Prostate gland (tissue), 2 donors: ENCODE measurements around the gene TACR2.

Experiments
- CTCF ChIP-seq, 4 experiments: fragments of 200-600 bp in 2 of 4; fragments of 450-650 bp in 2 of 4; sonication (generic) in 2 of 4; IDR thresholded peaks; 1 replicate in 3 of 4; 2 replicates in 1 of 4; pipeline ENCODE4 v1.5.1; 2016 to 2019; ENCODE audit warnings: antibody characterized with exemption in 4 of 4, mild to moderate bottlenecking in 2 of 4, moderate library complexity in 2 of 4
- POLR2A ChIP-seq: fragments of 450-650 bp; IDR thresholded peaks from one replicate; pipeline ENCODE4 v1.6.1; 2016; ENCODE audit warnings: antibody characterized with exemption, mild to moderate bottlenecking
- POLR2AphosphoS5 ChIP-seq: sonication (generic); formaldehyde crosslinking; IDR thresholded peaks from one replicate; pipeline ENCODE4 v1.6.1; 2017; ENCODE audit warnings: antibody characterized with exemption

GRCh38 chr10:69376662-69377061 lies 40.1 kb downstream of the TACR2 start:
- no peak for TF ChIP-seq CTCF (IDR thresholded peaks at IDR 0.05)
- TF ChIP-seq POLR2AphosphoS5, result no peak
- no peak for TF ChIP-seq POLR2A
